Raji (cell line): ENCODE results near the gene SP140.

ENCODE experiments used
- POLR2A ChIP-seq: IDR thresholded peaks from 2 replicates; pipeline ENCODE4 v1.6.1; 2011; ENCODE audit warnings: low read depth, low read length, control low read depth; ENCODE audit not compliant: insufficient read depth

Gene SP140

GRCh38 chr2:230308402-230309000 is 83.0 kb downstream of the SP140 start:
- no peak for TF ChIP-seq POLR2A

GRCh38 chr2:230312638-230313037 is 87.1 kb downstream of the SP140 start:
- TF ChIP-seq POLR2A = no peak

- TF ChIP-seq POLR2A = no peak
These were observed 91.8 kb downstream of the SP140 start for GRCh38 chr2:230317366-230317765.

- TF ChIP-seq POLR2A = no peak
These were observed 92.9 kb downstream of the SP140 start for GRCh38 chr2:230318190-230319121.

GRCh38 chr2:230319211-230319862 is 93.8 kb downstream of the SP140 start:
- no peak for TF ChIP-seq POLR2A

- TF ChIP-seq POLR2A = no peak
These were observed 95.5 kb downstream of the SP140 start for GRCh38 chr2:230321031-230321430.

- TF ChIP-seq POLR2A = no peak
These were observed 97.2 kb downstream of the SP140 start for GRCh38 chr2:230322561-230323384.

GRCh38 chr2:230323385-230324106 is 98.0 kb downstream of the SP140 start:
- no peak for TF ChIP-seq POLR2A

GRCh38 chr2:230324503-230324902 is 99.0 kb downstream of the SP140 start:
- TF ChIP-seq POLR2A = no peak

GRCh38 chr2:230325316-230326243 is 100.0 kb downstream of the SP140 start:
- TF ChIP-seq POLR2A = no peak

- peak; percentile 42; the same call in 1 of the 2 replicates for TF ChIP-seq POLR2A
These were observed 101.2 kb downstream of the SP140 start, which contains the start of gene SP140L for GRCh38 chr2:230326453-230327417. TSS of gene SP140L (plus strand) at chr2:230327193. CDS start at chr2:230327270, 77 bp downstream.
